ENCODE results near the gene FDPS. TPM values are rescaled to one million over a fixed set of nuclear protein-coding genes. Genes with fewer than 3 reads are reported as not detected.

Gene FDPS
- total and polyA plus RNA-seq, 2 experiments from 2014 or later: 287 to 366 TPM

- TF ChIP-seq ETS1 (IDR thresholded peaks at IDR 0.05) (no peak), EZH2 (IDR thresholded peaks at IDR 0.05; ENCODE audit: low read depth, unreplicated experiment) (no peak), EZH2phosphoT487 (IDR thresholded peaks at IDR 0.05; ENCODE audit: unreplicated experiment) (no peak), STAT1 (IDR thresholded peaks at IDR 0.05; ENCODE audit: unreplicated experiment) (no peak), POLR2AphosphoS5 (IDR thresholded peaks at IDR 0.05; ENCODE audit: low read depth) (no peak), ZNF331 (CRISPR knock-in tag; IDR thresholded peaks at IDR 0.05; ENCODE audit: low read depth) (no peak), NANOG (IDR thresholded peaks at IDR 0.05; ENCODE audit: borderline replicate concordance) (no peak), CREB1 (CRISPR knock-in tag; IDR thresholded peaks at IDR 0.05; ENCODE audit: low read depth) (no peak), JUNB (IDR thresholded peaks at IDR 0.05; ENCODE audit: unreplicated experiment) (no peak), ZNF114 (CRISPR knock-in tag; IDR thresholded peaks at IDR 0.05) (no peak), REST (IDR thresholded peaks at IDR 0.05; ENCODE audit: unreplicated experiment) (no peak)
These were observed 10.9 kb downstream of the FDPS start (continued) for GRCh38 chr1:155319536-155319935.

GRCh38 chr1:155320252-155320651 is 11.6 kb downstream of the FDPS start:
- Histone ChIP-seq H2AFZ (no peak overlapping the region), H3K4me2 (peak overlapping the region; percentile 99), H3F3A (replicated peaks; ENCODE audit: low read depth) (peaks cover 58% of the 10 kb centered on the region), H4K20me1 (replicated peaks; ENCODE audit: insufficient read depth) (peaks cover 21% of the 10 kb centered on the region), H3K4me1 (ENCODE audit: insufficient read depth) (peaks cover 23% of the 10 kb centered on the region), H3K27me3 (ENCODE audit: insufficient read depth) (peaks cover 7% of the 10 kb centered on the region), H3K4me3 (peak overlapping the region; percentile 99), H3K36me3 (ENCODE audit: insufficient read depth) (peaks cover 22% of the 10 kb centered on the region), H3K79me2 (replicated peaks; ENCODE audit: insufficient read depth) (no peaks in the 10 kb centered on the region), H3K9me2 (ENCODE audit: insufficient read depth) (no peaks in the 10 kb centered on the region), H3K27ac (ENCODE audit: low read depth) (peak overlapping the region; percentile 46)
- H3K9me3 Mint-ChIP-seq: no peaks in the 10 kb centered on the region
- ATAC-seq (no peak), DNase-seq (ENCODE audit: low spot score) (no peak)
- peaks cover 28% of the 10 kb centered on the region for H3K36me3 Mint-ChIP-seq (ENCODE audit: low read depth)
- peaks cover 32% of the 10 kb centered on the region for H3K4me1 Mint-ChIP-seq
- H3K27me3 Mint-ChIP-seq (ENCODE audit: insufficient read depth, low read depth, poor library complexity): peaks cover 24% of the 10 kb centered on the region
- H3K4me3 Mint-ChIP-seq: peak overlapping the region; percentile 81
- peak overlapping the region; percentile 75; the same call in 1 of the 2 replicates for H3K27ac Mint-ChIP-seq
- TF ChIP-seq ZNF114 (CRISPR knock-in tag; IDR thresholded peaks at IDR 0.05) (no peak), STAT1 (IDR thresholded peaks at IDR 0.05; ENCODE audit: unreplicated experiment) (no peak), EZH2 (IDR thresholded peaks at IDR 0.05; ENCODE audit: low read depth, unreplicated experiment) (no peak), POLR2AphosphoS5 (IDR thresholded peaks at IDR 0.05; ENCODE audit: low read depth) (no peak), ZNF462 (CRISPR knock-in tag; IDR thresholded peaks at IDR 0.05) (no peak), ZNF331 (CRISPR knock-in tag; IDR thresholded peaks at IDR 0.05; ENCODE audit: low read depth) (no peak), ETS1 (IDR thresholded peaks at IDR 0.05) (no peak), CREB1 (CRISPR knock-in tag; IDR thresholded peaks at IDR 0.05; ENCODE audit: low read depth) (no peak), JUNB (IDR thresholded peaks at IDR 0.05; ENCODE audit: unreplicated experiment) (no peak)

Measured in GM23338 (cell line).